Ectodermal cell (in vitro differentiated cells): Measurements from ENCODE around the gene FHOD3.

Experiments used
- H3K27ac ChIP-seq: 2 replicates; pipeline ENCODE4 v1.7.0; 2013; ENCODE audit warnings: mild to moderate bottlenecking, low read depth, low read length; ENCODE audit not compliant: insufficient read depth, poor library complexity, severe bottlenecking
- H3K27me3 ChIP-seq: 2 replicates; pipeline ENCODE4 v1.7.0; 2013; ENCODE audit warnings: mild to moderate bottlenecking, low read length; ENCODE audit not compliant: insufficient read depth, control insufficient read depth, poor library complexity, severe bottlenecking
- H3K36me3 ChIP-seq: one replicate; pipeline ENCODE4 v1.7.0; 2013; ENCODE audit warnings: low read length; ENCODE audit not compliant: control insufficient read depth, insufficient read depth
- H3K4me1 ChIP-seq: one replicate; pipeline ENCODE4 v1.7.0; 2013; ENCODE audit warnings: low read length; ENCODE audit not compliant: control insufficient read depth, insufficient read depth
- H3K4me3 ChIP-seq: 2 replicates; pipeline ENCODE4 v1.7.0; 2013; ENCODE audit warnings: low read depth, low read length, control low read depth; ENCODE audit not compliant: insufficient read depth
- H3K9me3 ChIP-seq: 2 replicates; pipeline ENCODE4 v1.7.0; 2013; ENCODE audit warnings: mild to moderate bottlenecking, low read length, moderate library complexity; ENCODE audit not compliant: control insufficient read depth
- WGBS, 2 experiments: methylation state at CpG; one replicate each; pipeline ENCODE4 v1.1.7; 2013; ENCODE audit warnings: missing lambda C conversion rate in 2 of 2; 5-methylcytosine and 5-hydroxymethylcytosine counted together

The FHOD3 gene

GRCh38 chr18:36567800-36568199 lies 270.3 kb downstream of the FHOD3 start:
- Histone ChIP-seq H3K9me3 (no peaks in the 10 kb centered on the region), H3K4me1 (peaks cover 29% of the 10 kb centered on the region), H3K36me3 (no peaks in the 10 kb centered on the region), H3K4me3 (no peak overlapping the region), H3K27me3 (no peaks in the 10 kb centered on the region), H3K27ac (no peak overlapping the region)
- WGBS, 2 experiments, result 92% methylated on average over 1 of the region's 1 CpG; no CpG with 5 or more reads in 1 of the 2 experiments

DNA sequence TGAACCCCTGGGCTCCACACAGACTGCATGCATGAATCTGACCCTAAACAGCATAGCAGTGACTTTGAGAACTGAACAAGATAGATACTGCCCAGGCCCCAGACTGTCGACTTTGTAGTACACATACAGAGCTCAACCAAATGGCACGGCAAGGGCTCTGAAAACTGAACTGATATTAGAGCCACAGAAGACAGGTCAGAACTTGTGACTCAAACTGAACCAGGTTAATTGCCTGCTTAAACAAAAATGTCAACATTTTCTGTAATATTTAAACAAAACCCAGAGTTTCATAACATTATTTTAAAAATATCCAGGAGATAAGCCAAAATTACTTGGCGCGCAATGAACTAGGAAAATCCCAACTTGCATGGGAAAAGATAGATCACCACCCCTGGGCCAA lies 271.0 kb downstream of the FHOD3 start:
- H3K4me3 ChIP-seq, result no peak overlapping the region

GRCh38 chr18:36572135-36572856 lies 274.8 kb downstream of the FHOD3 start:
- no peak overlapping the region for H3K27ac ChIP-seq
- no peaks in the 10 kb centered on the region for H3K9me3 ChIP-seq
- no peak overlapping the region for H3K4me3 ChIP-seq
- no peaks in the 10 kb centered on the region for H3K27me3 ChIP-seq
- 35 to 37% methylated on average over 9 to 10 of the region's 10 CpGs for WGBS, 2 experiments
- peaks cover 3% of the 10 kb centered on the region for H3K36me3 ChIP-seq
- H3K4me1 ChIP-seq, result peaks cover 10% of the 10 kb centered on the region

More for the DNA sequence above, 271.0 kb downstream of the FHOD3 start:
- Histone ChIP-seq H3K27me3 (no peaks in the 10 kb centered on the region), H3K27ac (no peak overlapping the region), H3K4me1 (peaks cover 29% of the 10 kb centered on the region), H3K36me3 (no peaks in the 10 kb centered on the region), H3K9me3 (no peaks in the 10 kb centered on the region)
- 94 to 95% methylated on average over 4 of the region's 4 CpGs for WGBS, 2 experiments

- 93 to 95% methylated on average over 2 of the region's 2 CpGs for WGBS, 2 experiments
- Histone ChIP-seq H3K4me1 (peaks cover 4% of the 10 kb centered on the region), H3K9me3 (no peaks in the 10 kb centered on the region), H3K27ac (no peak overlapping the region), H3K36me3 (peaks cover 22% of the 10 kb centered on the region), H3K4me3 (no peak overlapping the region), H3K27me3 (no peaks in the 10 kb centered on the region)
These were observed 278.8 kb downstream of the FHOD3 start for GRCh38 chr18:36576339-36576738.

GRCh38 chr18:36578871-36579710 lies 281.6 kb downstream of the FHOD3 start:
- H3K9me3 ChIP-seq, result no peaks in the 10 kb centered on the region
- H3K27ac ChIP-seq, result no peak overlapping the region
- peaks cover 15% of the 10 kb centered on the region for H3K4me1 ChIP-seq
- H3K27me3 ChIP-seq, result no peaks in the 10 kb centered on the region
- H3K36me3 ChIP-seq, result peaks cover 22% of the 10 kb centered on the region
- no peak overlapping the region for H3K4me3 ChIP-seq
- WGBS, 2 experiments, result 91 to 95% methylated on average over 2 of the region's 2 CpGs

DNA sequence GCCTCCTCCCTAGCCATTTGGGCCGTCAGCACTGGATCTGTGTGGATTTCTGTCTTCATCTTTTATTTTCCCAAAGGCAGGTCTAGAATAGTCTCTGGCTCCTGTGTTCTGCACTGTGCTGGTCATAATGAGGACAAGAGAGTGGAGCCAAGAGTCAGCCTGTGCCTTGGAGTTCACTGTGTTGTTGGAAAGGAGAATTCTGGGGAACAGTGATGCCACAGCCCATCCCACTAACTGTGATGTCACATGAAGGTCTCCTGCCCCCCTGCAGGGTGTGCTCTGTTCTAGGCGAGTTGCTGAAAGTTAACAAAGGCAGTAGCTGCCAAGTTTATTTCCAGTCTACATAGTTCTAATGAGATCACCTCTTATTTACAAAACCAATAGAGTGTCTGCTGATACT lies 282.8 kb downstream of the FHOD3 start:
- H3K4me3 ChIP-seq, result no peak overlapping the region
- peaks cover 24% of the 10 kb centered on the region for H3K4me1 ChIP-seq
- 81 to 92% methylated on average over 2 of the region's 2 CpGs for WGBS, 2 experiments
- no peaks in the 10 kb centered on the region for H3K9me3 ChIP-seq
- no peak overlapping the region for H3K27ac ChIP-seq
- H3K36me3 ChIP-seq, result peaks cover 22% of the 10 kb centered on the region
- no peaks in the 10 kb centered on the region for H3K27me3 ChIP-seq

DNA sequence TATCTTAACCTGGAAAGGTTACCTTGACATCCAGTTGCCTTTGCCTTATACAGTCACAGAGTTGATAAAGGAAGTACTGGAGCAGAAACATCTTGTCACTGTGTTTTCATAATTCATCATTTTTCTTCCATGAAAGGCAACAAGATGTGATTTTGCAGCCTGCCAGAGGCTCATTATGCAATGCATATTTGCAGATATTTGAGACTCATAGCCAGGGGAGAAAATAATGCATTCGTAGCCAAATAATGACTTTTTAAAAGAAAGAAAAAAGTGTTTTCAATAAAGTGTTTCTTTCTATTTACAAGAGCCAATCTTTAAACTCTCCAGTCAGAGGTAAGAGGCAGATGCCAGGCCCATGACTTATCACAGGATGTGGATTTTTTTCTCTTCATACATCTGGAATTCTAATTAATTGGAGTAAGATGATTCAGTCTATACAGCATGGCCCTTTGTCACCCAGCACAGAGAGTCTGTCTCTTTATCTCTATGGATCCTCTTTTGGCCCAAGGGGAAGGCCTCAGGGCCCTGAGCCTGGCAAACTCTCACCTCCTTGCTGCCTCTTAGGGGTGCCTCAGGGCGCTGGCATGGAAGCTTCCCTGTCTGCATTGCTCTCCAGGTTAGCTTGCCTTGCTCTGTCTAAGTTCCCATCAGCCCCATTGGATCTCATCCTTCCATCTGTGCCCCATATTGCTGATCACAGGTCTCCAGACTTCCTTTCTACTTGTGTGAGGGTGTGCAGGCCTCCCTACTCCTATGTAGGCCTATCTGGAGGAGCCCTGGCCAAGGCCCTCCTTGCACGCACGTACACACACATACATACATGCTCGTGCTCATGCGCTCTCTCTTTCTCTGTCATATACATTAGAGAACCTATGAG lies 283.6 kb downstream of the FHOD3 start:
- Histone ChIP-seq H3K9me3 (no peaks in the 10 kb centered on the region), H3K4me3 (no peak overlapping the region), H3K27ac (no peak overlapping the region), H3K36me3 (peaks cover 22% of the 10 kb centered on the region), H3K4me1 (peaks cover 29% of the 10 kb centered on the region), H3K27me3 (no peaks in the 10 kb centered on the region)
- 96 to 98% methylated on average over 5 to 6 of the region's 6 CpGs for WGBS, 2 experiments

GRCh38 chr18:36582988-36583745 lies 285.7 kb downstream of the FHOD3 start:
- H3K9me3 ChIP-seq, result no peaks in the 10 kb centered on the region
- no peaks in the 10 kb centered on the region for H3K27me3 ChIP-seq
- peaks cover 29% of the 10 kb centered on the region for H3K4me1 ChIP-seq
- no peak overlapping the region for H3K4me3 ChIP-seq
- H3K36me3 ChIP-seq, result peaks cover 11% of the 10 kb centered on the region
- H3K27ac ChIP-seq, result peak overlapping the region; percentile 78
- 4 to 7% methylated on average over 5 of the region's 5 CpGs for WGBS, 2 experiments

DNA sequence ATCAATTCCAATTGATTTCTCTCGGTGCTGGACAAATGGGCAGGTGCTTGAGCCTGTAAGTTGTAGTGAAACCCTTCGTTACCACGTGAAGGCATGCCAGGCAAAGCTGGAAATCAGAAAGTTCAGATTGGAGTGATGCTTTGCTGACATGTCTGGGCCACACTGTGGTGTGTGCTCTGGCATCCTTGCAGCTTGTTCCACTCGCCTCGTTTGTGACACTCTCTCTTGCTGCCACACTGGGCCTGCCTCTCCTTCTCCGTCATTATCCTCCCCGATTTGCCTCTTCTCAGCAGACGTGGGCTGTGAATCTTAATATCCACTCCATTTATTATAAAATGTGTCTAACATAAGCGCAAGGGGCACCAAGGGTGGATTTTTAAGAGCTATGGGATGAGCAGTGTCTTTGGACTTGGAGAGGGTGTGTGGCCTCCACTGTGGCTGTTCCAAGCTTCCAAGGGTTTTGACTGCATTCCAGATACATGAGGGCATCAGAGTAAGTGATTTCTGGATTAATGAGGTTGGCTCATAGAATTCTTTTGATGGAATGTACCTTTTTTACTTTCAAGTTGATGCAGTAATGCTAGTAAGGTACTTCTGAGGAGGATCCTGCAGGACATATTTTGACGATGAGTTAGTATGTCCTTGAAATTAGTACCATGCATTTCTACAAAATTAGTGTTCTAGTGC lies 292.5 kb downstream of the FHOD3 start:
- no peak overlapping the region for H3K4me3 ChIP-seq
- no peaks in the 10 kb centered on the region for H3K36me3 ChIP-seq
- no peak overlapping the region for H3K27ac ChIP-seq
- 86 to 97% methylated on average over 9 to 10 of the region's 10 CpGs for WGBS, 2 experiments
- no peaks in the 10 kb centered on the region for H3K27me3 ChIP-seq
- H3K4me1 ChIP-seq, result peaks cover 17% of the 10 kb centered on the region
- H3K9me3 ChIP-seq, result no peaks in the 10 kb centered on the region
